ENCODE data around the gene LRRC56.

Gene LRRC56

DNA sequence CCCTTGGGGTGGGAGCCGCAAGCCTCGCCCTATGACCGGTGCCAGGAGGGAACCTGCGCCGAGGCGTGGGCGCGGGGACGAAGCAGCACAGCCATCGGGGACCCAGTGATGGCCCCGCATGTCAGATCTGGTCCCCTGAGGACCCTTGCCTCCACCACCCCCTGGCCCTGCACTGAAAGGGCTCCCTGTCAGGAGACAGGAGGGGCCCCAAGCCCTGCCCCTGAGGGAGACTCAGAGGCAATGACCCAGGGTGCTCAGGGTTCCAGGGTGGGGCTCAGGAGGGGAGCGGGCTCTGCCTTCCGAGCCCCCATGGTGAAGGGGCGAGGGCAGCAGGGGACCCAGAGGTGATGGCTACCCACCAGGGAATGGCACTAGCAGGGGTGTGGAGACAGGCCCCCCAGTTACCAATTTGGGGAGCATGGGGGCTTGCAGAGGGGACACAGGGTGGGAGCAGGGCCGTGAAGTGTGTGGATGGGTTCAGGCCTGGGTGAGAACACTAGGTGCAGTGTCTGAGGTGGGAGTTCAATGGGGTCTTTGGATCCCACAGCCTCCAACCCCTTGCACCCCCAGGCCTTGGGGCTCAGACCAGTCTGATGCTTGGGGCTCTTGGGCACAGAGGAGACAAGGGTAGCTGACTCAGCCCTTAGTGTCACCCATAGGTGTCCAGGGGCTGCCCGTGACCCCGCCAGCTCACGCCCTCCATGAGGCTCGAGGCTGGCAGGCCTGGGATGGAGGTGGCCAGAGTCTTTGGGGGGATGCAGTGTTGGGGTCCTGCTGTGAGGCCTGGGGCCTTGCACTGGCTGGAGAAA lies 499 bp downstream of the LRRC56 start:
- DNase-seq (ENCODE audit: low read depth in 1 of 2, low spot score in 1 of 2), result no peak

DNA sequence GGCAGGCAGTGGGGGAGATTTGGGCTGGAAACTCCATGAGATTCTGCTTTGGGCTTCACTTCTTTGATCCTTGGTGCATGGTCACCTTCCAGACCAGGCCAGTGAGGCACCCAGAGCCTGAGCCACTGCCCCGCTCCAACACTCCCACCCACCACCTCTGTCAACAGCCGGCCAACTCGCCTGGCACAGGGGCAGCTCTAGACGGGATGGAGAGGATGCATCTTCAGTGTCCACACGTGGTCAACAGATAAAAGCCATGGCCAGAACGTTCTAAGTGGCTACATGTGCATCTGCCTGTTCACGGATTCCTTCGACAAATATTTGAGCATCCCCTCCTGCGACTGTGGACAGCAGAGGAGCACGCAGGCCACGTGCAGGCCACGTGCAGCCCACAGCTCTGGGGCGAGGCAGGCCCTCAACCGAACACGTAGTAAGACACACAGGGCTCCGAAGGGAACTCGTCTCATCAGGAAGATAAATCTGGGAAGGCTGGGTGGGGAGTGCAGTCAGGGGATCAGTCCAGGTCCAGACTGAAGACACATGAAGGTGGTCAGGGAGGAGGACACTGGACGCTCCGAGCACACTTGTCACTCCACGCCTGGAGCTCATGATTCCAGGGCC lies 1.2 kb downstream of the LRRC56 start:
- DNase-seq (ENCODE audit: low read depth in 1 of 2, low spot score in 1 of 2), result no peak

GRCh38 chr11:539971-540481 lies 2.7 kb downstream of the LRRC56 start:
- DNase-seq (ENCODE audit: low read depth in 1 of 2, low spot score in 1 of 2), result no peak

GRCh38 chr11:540583-541432 lies 3.5 kb downstream of the LRRC56 start:
- no peak for DNase-seq (ENCODE audit: low read depth in 1 of 2, low spot score in 1 of 2)

- DNase-seq (ENCODE audit: low read depth in 1 of 2, low spot score in 1 of 2), result no peak
Measured at GRCh38 chr11:541433-541885, 4.1 kb downstream of the LRRC56 start.

DNA sequence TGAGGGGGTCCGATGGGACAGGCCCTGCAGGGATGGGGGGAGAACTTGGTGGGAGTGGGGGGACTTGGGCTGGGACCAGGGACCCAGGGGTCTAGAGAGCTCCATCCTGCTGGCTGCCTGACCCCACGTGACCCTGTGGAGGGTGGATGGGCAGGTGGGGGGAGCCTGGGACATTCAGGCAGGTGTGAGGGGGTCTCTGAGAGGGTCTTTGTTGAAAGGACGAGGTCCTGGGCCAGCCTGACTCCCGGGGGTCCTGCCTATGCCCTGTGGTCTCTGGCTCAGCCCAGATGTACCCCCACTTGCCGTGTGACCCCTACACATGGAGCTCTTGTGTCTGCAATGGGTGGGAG lies 7.5 kb downstream of the LRRC56 start:
- no peak for DNase-seq (ENCODE audit: low read depth in 1 of 2, low spot score in 1 of 2)

- DNase-seq (ENCODE audit: low read depth in 1 of 2, low spot score in 1 of 2), result no peak
Measured at GRCh38 chr11:545171-545570, 7.8 kb downstream of the LRRC56 start.

- no peak for DNase-seq (ENCODE audit: low read depth in 1 of 2, low spot score in 1 of 2)
Measured at GRCh38 chr11:548700-549603, 11.6 kb downstream of the LRRC56 start.

GRCh38 chr11:550021-550745 lies 12.9 kb downstream of the LRRC56 start:
- no peak for DNase-seq (ENCODE audit: low read depth in 1 of 2, low spot score in 1 of 2)

DNA sequence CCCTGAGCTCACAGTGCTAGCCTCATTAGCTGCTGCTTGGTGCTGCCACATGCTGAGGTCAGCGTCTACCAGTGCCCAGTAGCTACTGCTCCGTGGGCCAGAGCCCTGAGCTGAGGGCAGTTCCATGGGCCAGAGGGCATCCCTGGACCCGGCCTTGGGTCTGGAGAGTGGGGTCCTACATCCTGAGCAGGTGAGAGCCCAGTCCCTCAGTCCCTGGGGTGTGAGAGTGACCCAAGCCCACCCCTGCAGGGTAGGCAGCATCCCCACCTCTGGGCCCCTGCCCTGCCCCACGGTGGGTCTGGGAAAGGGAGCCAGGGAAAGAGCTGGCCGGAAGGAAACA lies 13.4 kb downstream of the LRRC56 start:
- no peak for DNase-seq (ENCODE audit: low read depth in 1 of 2, low spot score in 1 of 2)

- DNase-seq (ENCODE audit: low read depth in 1 of 2, low spot score in 1 of 2), result no peak
Measured at GRCh38 chr11:551131-551530, 13.8 kb downstream of the LRRC56 start.

GRCh38 chr11:551596-551995 lies 14.3 kb downstream of the LRRC56 start:
- DNase-seq (ENCODE audit: low read depth in 1 of 2, low spot score in 1 of 2), result no peak

- DNase-seq (ENCODE audit: low read depth in 1 of 2, low spot score in 1 of 2), result no peak
Measured at GRCh38 chr11:553083-553987, 16.0 kb downstream of the LRRC56 start.

DNA sequence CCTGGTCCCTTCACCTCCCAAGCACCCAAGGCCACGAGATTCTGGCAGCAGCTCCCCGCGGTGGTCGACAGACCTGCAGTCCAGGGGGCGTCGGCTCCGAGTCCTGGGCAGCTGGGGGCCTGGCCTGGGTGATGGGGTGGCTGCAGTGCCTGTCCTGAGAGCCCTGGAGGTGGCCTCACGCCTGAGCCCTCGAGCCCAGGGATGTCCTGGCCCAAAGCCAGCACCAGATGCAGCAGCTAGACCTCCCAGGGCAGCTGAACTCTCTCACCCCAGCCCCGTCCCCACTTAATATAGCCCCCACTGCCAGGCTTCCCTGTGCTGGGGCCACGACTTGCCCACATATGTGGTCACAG lies 16.6 kb downstream of the LRRC56 start:
- no peak for DNase-seq (ENCODE audit: low read depth in 1 of 2, low spot score in 1 of 2)

DNA sequence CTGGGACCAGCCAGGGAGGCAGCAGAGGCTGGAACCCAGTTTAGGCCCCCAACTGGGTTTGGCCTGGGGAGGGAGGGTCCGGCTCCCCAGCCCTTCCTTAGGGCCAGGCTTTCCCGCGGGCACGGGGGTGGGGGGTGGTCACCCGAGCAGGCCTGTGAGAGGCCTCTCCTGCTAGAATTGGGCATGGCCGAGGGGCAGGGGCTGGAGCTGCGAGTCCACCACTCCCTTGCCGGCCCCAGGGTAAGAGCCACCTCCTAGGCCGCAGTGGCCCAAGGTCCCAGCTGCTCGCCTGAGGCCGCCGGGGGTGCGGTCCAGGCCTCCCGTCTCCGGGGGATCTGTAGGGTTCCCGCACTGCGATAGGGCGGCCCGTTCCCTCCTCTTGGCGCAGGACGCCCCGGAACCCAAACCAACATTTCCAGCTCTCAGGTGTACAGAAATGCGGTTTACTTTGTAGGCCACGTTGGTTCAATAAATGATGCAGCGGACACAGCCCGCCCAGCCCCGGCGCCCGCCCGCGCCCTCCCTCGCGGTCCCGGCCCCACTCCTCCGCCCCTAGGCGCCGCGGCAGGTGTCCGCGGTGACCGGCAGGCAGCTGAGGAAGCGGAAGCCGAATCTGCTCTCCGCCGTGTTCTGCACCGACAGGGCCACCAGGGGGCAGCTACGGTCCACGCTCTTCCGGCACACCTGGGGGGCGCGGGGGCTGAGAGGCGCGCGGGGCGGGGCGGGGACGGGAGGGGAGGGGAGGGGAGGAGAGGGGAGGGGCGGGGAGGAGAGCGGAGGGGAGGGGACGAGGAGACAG lies 17.3 kb downstream of the LRRC56 start:
- DNase-seq (ENCODE audit: low read depth in 1 of 2, low spot score in 1 of 2), result peak; percentile 57 to 58

- no peak for DNase-seq (ENCODE audit: low read depth in 1 of 2, low spot score in 1 of 2)
Measured at GRCh38 chr11:555227-555779, 18.0 kb downstream of the LRRC56 start.

DNA sequence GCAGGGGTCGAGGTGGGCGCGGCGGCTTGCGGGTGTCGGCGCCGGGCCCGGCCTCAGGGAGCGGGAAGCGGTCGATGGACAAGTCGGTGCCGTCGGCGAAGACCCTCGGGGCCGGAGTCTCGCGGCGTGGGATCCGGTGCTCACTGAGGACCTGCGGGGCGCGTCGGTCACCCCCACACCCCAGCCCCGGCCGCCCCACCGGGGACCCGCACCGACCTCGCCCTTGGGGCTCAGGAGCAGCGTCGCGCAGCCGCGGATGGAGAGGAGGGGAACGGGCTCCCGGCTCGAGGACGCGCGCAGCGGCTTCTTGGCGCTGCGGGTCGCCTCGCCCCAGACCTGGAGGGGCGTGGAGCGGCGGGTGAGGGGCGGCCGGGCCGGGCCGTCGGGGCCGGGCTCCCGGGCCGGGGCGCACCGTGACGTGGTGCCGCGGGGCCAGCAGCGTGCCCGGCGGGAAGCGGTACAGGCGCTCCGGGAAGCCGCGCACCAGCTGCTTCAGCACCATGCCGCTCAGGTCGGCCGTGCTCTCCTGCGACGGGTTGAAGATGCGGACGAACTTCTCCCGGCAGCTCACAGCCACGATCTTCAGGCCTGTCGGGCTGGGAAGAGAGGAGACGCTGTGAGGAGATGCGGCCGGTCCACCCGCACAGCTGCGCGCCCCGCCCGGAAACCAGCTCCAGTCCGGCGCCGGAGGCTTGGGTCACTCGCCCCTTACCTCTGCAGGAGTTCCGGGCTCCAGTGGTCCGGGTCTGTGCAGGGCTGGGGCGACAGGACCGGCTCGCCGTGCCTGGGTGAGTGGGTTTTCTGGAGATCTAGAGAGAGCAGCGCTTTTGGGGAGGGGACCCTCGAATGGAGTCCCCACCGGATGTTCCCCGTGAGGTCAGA lies 18.7 kb downstream of the LRRC56 start:
- DNase-seq (ENCODE audit: low read depth in 1 of 2, low spot score in 1 of 2), result no peak
